HG02885 (cell line): Measurements from ENCODE around the gene LPP.

Experiments used
- ATAC-seq: cut with Tn5 transposase; IDR thresholded peaks from one replicate; pipeline ENCODE4 v1.9.1; 2021; ENCODE audit warnings: mild to moderate bottlenecking; ENCODE audit not compliant: unreplicated experiment, poor library complexity

LPP gene

DNA sequence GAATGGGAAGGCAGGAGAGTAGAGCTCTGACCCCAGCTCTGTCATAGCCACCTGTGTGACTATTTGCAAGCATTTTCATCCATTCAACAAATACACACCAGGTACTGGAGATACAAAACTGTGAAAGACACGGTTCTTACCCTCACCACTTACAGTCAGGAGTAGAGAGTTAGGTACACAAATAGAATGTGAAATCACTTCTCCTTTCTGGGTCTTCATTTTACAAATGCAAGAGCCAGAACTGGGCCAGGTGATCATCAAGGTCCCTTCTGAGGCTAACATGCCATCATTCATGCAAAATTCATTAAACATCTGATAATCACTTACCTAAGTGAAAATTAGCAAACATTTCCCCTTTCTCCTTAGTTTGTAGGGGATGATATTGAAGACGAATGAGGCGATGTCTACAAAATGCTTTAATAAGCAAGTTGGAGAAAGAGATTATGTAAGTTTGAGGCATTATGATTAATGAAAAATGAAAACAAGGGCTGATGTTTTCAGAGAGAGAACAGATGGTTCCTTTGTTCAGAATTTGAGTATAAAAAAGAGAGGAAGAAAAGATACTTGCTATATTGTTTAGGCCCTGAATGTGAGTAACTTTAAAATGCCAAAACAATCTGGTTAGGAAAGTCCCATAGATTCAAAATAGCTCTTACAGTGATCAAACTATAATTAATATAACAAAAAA, 88.6 kb downstream of the LPP start:
- no peak for ATAC-seq

DNA sequence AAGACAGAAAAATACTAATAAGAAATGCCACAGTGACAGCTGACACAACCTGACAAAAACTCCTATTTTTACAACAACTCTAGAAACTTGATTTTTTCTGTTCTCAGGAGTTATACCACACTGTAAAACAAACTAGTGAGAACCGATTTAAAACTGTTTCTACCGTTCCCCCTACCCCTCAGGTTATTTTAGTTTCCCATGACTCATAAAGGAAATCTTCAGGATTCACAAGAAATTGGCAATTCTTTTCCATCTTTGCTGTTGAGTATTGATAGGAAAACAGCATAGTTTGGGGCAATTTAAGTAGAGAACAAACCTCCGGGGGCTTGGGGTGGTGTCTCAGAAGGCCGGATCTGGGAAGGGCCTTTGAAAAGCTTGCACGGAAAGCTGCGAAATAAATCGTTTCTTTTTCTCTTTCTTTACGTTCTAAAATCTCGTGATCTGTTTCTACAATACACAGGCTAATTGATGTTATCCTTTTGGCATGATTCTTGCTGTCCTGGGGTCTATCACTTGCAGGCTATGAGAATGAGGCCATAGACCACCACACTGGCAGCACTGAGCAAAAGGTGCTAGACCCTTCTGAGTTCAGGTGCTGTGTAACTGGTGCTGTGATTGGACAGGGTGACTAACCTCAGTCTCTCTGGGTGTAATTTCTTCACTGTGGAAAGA, 89.3 kb downstream of the LPP start:
- ATAC-seq: no peak

GRCh38 chr3:188244395-188244861, 90.5 kb downstream of the LPP start:
- ATAC-seq: no peak

- no peak for ATAC-seq
These were observed 92.9 kb downstream of the LPP start for GRCh38 chr3:188246905-188247304.

DNA sequence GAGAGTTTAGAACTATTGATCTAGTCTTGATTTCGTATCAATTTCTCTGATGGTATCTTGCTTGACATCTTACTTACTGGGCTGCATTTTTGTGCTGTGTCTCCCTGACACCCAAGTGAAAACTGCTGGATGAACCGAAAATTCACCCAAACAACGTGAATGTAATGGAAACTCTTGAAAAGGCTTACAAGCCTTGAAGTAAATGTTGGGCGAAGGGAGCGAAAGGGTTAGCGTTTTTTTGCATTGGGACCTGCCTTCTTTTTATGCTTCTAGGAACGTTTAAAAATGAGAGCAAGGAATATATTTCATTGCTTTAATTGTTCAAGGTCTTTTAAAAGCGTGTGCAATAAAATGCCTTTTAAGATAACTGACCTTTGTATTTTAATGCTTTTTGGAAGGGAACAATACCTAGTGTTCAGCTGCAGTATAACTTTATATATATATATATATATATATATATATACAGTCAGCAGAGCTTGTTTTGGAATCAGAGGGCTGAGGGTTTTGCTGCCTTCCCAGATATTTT, 94.1 kb downstream of the LPP start:
- ATAC-seq: no peak

DNA sequence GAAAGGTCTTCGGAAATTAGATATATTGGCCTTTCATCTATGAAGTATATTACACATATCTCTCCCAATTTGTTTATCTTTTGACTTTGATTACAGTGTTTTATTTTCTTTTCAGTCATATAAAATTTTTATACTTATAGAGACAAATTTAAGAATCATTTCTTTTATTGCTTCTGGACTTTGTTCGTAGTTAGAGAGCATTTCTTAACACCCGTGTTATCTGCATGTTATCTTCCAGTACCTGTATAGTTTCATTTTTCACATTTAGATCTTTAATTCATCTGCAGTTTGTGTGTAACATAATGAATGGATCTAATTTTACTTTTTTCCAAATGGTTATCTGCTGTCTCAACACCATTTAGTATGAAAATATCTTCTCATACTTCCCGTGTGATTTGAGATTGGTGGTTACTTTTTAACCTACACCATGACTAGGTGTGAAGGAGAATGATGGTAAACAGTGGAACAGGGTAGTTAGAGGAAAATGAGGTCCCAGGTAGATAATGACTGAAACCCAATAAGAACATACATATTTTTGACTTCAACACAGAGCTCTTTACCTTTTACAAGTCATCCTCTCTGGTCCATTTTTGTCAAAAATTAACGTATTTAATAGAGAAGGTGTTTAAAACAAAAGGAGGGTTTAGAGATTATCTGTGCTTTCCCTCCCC, 99.3 kb downstream of the LPP start:
- no peak for ATAC-seq

GRCh38 chr3:188253800-188254452, 100.0 kb downstream of the LPP start:
- no peak for ATAC-seq

- no peak for ATAC-seq
These were observed 100.6 kb downstream of the LPP start for GRCh38 chr3:188254520-188255070.

- no peak for ATAC-seq
These were observed 101.2 kb downstream of the LPP start for GRCh38 chr3:188255190-188255589.

GRCh38 chr3:188256758-188257157, 102.8 kb downstream of the LPP start:
- no peak for ATAC-seq

GRCh38 chr3:188257384-188258026, 103.5 kb downstream of the LPP start:
- ATAC-seq: no peak

- no peak for ATAC-seq
These were observed 105.2 kb downstream of the LPP start for GRCh38 chr3:188259191-188259590.

GRCh38 chr3:188259596-188259995, 105.6 kb downstream of the LPP start:
- no peak for ATAC-seq

GRCh38 chr3:188261011-188261410, 107.1 kb downstream of the LPP start:
- ATAC-seq: no peak

DNA sequence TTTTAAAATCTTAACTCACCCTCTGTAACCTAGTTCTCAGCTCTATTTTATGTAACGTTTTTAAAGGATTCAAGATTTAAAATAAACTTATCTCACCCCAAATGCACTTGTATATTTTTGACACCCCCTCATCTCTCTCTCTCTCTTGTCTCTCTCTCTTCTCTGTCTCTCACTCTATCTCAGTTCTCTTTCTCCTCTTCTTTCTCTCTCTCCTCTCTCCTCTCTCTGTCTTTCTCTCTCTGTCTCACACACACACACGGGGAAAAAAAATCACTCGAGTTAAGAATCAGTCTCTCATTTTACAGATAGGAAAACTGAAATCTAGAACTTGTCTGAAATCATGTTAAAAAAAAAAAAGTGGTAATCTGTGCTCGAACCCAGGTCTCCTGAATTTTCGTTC, 108.5 kb downstream of the LPP start:
- no peak for ATAC-seq

DNA sequence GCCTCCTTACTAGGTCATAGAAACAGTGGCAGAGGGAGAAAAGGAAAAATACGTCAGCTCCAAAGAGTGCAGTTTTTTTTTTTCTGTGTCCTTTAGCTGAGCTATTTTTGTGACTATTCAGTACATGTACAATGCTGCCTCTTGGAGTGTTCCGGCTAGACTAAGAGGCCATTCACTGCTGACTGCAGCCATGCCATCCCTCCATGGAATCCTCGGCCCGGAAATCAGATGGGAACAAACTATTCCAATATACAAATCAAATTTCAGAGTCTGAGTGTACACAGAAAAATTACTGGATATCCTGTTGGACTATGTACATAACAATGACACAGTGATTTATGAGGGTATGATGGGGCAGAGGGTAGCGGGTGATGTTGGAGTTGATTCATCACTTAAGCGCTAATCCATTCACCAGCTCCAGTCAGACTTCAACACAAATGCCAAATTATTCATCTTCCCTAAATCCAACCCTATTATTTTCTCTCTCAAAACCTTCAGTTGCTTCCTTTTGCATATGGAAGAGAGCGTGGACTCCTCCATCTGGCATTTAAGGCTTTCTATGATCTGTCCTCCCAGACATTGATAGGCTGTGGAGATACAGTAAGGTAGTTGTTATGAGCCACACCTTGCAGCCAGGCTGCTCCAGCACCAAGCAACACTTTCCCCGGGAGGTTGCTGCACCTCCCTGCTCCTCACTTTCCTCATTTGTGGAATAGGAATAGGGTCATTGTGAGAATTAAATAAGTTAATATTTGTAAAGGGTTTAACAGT, 109.1 kb downstream of the LPP start:
- no peak for ATAC-seq

- ATAC-seq: no peak
These were observed 110.6 kb downstream of the LPP start for GRCh38 chr3:188264226-188265207.
